Fibroblast of upper back skin (primary cell): Measurements from ENCODE around the gene MATK.

Experiments used
- DNase-seq: peaks from one replicate; pipeline ENCODE4 v3.0.0-alpha.2; 2013

Gene MATK

GRCh38 chr19:3785451-3785937, 687 bp downstream of the MATK start:
- no peak for DNase-seq

- DNase-seq: no peak
Observed at GRCh38 chr19:3784607-3785450, 1.4 kb downstream of the MATK start.

- no peak for DNase-seq
Observed at GRCh38 chr19:3783660-3784584, 2.3 kb downstream of the MATK start.

GRCh38 chr19:3782903-3783302, 3.3 kb downstream of the MATK start:
- DNase-seq: no peak

GRCh38 chr19:3782330-3782729, 3.9 kb downstream of the MATK start:
- no peak for DNase-seq

- no peak for DNase-seq
Observed at GRCh38 chr19:3781603-3782002, 4.6 kb downstream of the MATK start.

- DNase-seq: no peak
Observed at GRCh38 chr19:3780786-3781304, 5.3 kb downstream of the MATK start.

- DNase-seq: no peak
Observed at GRCh38 chr19:3778899-3779723, 7.1 kb downstream of the MATK start.

GRCh38 chr19:3778104-3778867, 7.9 kb downstream of the MATK start:
- DNase-seq: no peak

GRCh38 chr19:3776479-3777040, 9.6 kb downstream of the MATK start:
- DNase-seq: no peak

GRCh38 chr19:3775831-3776230, 10.3 kb downstream of the MATK start:
- no peak for DNase-seq

GRCh38 chr19:3775374-3775711, 10.8 kb downstream of the MATK start:
- no peak for DNase-seq

- DNase-seq: no peak
Observed at GRCh38 chr19:3774621-3775373, 11.4 kb downstream of the MATK start.

GRCh38 chr19:3773814-3774515, 12.2 kb downstream of the MATK start:
- DNase-seq: no peak

GRCh38 chr19:3771906-3772455, 14.2 kb downstream of the MATK start, which contains the start of gene RAX2:
RAX2 (minus strand) TSS chr19:3772228; CDS start chr19:3771742, 486 bp downstream.
- no peak for DNase-seq

- DNase-seq: no peak
Observed at GRCh38 chr19:3771000-3771905, 14.9 kb downstream of the MATK start.

- no peak for DNase-seq
Observed at GRCh38 chr19:3770136-3770999, 15.8 kb downstream of the MATK start.
